ENCODE measurements around the gene CTIF.

GRCh38 chr18:48699761-48700160, 160.9 kb downstream of the CTIF start:
- TF ChIP-seq POLR2A (IDR thresholded peaks at IDR 0.05), result no peak
- TF ChIP-seq CTCF (IDR thresholded peaks at IDR 0.05), result no peak
